Bronchial epithelial cell (primary cell): ENCODE data around the gene NPAS3. TPM values are rescaled to one million over a fixed set of nuclear protein-coding genes. Genes with fewer than 3 reads are reported as not detected.

ENCODE experiments used
- DNase-seq: peaks from one replicate; pipeline ENCODE4 v3.0.0-alpha.2; 2010; ENCODE audit warnings: low read depth
- FAIRE-seq: peaks from 2 replicates; lab custom pipeline; 2011; peaks lifted over from hg19 to GRCh38; lab: Jason Lieb, UNC
- H3K27me3 ChIP-seq: 2 replicates; pipeline ENCODE4 v1.5.1; 2011; ENCODE audit warnings: low read length; ENCODE audit not compliant: control insufficient read depth, insufficient read depth
- H3K36me3 ChIP-seq: 2 replicates; pipeline ENCODE4 v1.5.1; 2011; ENCODE audit warnings: low read length; ENCODE audit not compliant: control insufficient read depth, insufficient read depth
- H3K4me3 ChIP-seq: 2 replicates; pipeline ENCODE4 v1.5.1; 2011; ENCODE audit warnings: mild to moderate bottlenecking, low read depth, low read length, control low read depth
- total RNA-seq: library from RNA; depleted of rRNA; stranded (reverse); fragments of >200 nt; gene quantifications from 2 replicates; pipeline ENCODE4 v1.2.1, GENCODE V29; 2014
- TF ChIP-seq, protein P1 (sequence below): IDR thresholded peaks from 2 replicates; pipeline ENCODE4 v1.5.1; 2011; ENCODE audit warnings: mild to moderate bottlenecking, moderate library complexity, low read length, control low read depth, inconsistent platforms; ENCODE audit not compliant: insufficient read depth, severe bottlenecking

The NPAS3 gene
- total RNA-seq, 1 donor from 2014 or later, result not detected

DNA sequence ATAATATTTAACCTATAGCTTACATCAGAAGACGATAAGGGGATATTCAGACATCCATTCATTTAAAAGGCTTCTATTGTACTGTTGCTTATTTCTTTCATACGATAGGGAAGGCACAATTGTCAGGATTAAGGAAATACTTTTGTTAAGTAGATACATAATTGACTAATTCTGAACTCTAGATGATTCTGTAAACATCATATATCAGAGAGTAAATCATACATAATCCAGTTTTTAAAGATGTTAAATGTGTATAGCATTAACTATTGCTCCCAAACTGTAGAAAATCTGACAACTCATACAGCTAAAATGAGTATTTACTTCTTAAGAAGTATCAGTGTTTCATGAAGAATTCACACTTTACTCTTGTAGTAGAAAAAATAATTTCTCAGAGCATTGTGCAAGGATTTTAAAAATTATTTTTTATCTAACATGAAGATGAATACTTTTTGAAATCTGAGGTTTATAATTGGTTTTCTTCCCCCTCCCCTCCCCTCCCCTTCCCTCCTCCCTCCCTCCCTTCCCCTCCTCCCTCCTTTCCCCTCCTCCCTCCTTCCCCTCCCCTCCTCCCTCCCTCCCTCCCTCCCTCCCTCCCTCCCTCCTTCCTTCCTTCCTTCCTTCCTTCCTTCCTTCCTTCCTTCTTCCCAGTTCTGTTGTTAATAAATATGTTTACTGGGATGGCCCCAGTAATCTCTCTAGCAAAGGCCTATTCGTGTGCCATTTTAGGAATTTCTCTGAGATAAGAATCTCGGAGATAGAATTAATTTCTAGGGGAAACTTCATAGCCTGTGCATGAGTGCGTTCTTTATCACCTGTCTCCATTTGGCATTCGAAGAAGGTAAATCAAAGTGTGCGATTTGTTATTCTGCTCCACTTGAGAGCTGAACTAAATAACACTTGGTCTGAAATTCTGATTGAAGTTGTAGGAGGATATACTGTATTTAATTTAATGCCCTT is 2.3 kb downstream of the NPAS3 start:
- no peak for FAIRE-seq
- TF ChIP-seq, protein P1, sequence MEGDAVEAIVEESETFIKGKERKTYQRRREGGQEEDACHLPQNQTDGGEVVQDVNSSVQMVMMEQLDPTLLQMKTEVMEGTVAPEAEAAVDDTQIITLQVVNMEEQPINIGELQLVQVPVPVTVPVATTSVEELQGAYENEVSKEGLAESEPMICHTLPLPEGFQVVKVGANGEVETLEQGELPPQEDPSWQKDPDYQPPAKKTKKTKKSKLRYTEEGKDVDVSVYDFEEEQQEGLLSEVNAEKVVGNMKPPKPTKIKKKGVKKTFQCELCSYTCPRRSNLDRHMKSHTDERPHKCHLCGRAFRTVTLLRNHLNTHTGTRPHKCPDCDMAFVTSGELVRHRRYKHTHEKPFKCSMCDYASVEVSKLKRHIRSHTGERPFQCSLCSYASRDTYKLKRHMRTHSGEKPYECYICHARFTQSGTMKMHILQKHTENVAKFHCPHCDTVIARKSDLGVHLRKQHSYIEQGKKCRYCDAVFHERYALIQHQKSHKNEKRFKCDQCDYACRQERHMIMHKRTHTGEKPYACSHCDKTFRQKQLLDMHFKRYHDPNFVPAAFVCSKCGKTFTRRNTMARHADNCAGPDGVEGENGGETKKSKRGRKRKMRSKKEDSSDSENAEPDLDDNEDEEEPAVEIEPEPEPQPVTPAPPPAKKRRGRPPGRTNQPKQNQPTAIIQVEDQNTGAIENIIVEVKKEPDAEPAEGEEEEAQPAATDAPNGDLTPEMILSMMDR, result no peak
- no peak for DNase-seq
- peaks cover 6% of the 10 kb centered on the region for H3K27me3 ChIP-seq
- H3K4me3 ChIP-seq, result no peak overlapping the region
- no peaks in the 10 kb centered on the region for H3K36me3 ChIP-seq

DNA sequence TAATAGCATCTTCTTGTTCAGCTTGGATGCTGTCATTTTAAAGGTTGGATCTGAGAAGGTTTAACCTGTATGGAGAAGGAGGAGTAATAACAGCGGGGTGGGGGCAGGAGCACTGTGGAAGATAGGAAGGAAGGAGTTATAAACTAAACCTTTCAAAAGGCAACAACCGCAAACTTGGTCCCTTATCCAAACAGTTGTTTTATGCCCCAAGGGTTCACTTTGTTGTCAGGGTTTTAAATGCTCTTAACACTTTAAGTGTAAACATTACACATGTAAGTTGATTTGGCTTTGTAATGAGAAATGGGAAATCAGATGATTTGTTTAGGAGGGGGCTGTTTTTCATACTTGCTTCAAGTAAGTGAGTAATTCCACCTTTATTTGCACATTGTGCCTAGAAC is 3.0 kb downstream of the NPAS3 start:
- TF ChIP-seq, protein P1, result no peak
- Histone ChIP-seq H3K4me3 (no peak overlapping the region), H3K36me3 (no peaks in the 10 kb centered on the region), H3K27me3 (peaks cover 6% of the 10 kb centered on the region)
- DNase-seq (no peak), FAIRE-seq (no peak)

DNA sequence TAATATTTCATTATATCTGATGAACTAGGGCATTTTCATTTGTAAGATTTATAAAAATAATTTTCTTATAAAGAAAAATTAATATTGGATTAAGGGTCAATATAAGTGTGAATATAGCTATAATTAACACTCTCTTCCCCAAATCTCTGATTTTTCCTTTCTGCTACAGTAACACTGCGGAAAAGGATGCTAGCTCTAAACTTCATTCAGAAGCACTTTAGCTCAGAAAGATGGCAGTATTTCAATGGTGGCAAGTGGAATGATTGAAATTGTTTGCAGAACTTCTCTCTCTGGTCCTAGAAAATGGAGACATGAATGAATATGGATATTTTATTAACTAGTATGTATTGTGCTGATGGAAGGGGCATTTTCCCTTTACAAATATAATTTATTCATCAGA is 8.4 kb downstream of the NPAS3 start:
- Histone ChIP-seq H3K4me3 (no peak overlapping the region), H3K27me3 (no peaks in the 10 kb centered on the region), H3K36me3 (no peaks in the 10 kb centered on the region)
- FAIRE-seq (no peak), DNase-seq (no peak)
- TF ChIP-seq, protein P1, result no peak

DNA sequence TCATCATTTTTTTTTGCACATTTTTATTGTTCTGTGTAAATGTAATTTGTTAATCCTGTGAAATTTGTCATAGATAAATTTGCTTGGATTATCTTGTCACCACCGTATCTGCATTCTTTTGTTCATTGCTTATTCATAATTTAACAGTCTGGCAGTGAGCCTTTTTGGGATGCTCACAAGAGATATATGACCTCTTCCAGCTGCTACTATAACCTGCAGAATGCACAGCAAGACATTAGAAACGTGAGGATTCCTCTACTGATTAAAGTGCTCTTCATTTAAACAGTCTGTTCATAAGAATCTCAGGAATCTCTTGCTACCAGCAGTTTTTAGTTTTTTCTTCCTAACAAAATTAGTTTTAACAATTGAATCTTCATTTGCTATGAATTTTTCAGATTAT is 9.1 kb downstream of the NPAS3 start:
- Histone ChIP-seq H3K27me3 (no peaks in the 10 kb centered on the region), H3K4me3 (no peak overlapping the region), H3K36me3 (no peaks in the 10 kb centered on the region)
- no peak for FAIRE-seq
- no peak for DNase-seq
- TF ChIP-seq, protein P1, result no peak

DNA sequence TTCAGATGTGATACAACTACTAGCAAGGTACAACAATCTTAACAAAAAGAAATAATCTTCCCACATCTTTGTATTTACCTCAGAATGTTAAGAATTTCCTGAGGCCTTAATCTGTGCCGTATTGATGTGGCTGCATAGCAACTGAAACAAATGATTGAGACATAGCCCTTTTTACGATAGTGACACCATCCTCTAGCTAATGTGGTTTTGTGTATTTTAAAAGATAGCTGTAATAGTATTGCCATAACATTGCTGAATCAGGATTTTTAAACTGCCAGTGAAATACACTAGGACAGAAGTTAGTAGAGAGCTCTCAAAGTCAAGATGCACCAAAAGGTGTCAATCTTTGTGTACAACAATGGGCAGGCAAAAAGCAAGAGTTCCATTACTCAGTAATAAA is 11.9 kb downstream of the NPAS3 start:
- Histone ChIP-seq H3K27me3 (no peaks in the 10 kb centered on the region), H3K4me3 (no peak overlapping the region), H3K36me3 (no peaks in the 10 kb centered on the region)
- TF ChIP-seq, protein P1, result no peak
- FAIRE-seq (peak; percentile 58), DNase-seq (no peak)
